Adipocyte (in vitro differentiated cells): ENCODE measurements around the gene CBX7.

Experiments used
- DNase-seq: peaks from one replicate; pipeline ENCODE4 v3.0.0-alpha.2; 2015; ENCODE audit warnings: low read depth
- H3K27me3 ChIP-seq: replicated peaks from 2 replicates; pipeline ENCODE4 v1.7.0; 2013; ENCODE audit warnings: mild to moderate bottlenecking, low read length, moderate library complexity; ENCODE audit not compliant: control insufficient read depth, insufficient read depth
- H3K36me3 ChIP-seq: 2 replicates; pipeline ENCODE4 v1.7.0; 2013; ENCODE audit warnings: low read length, mild to moderate bottlenecking, moderate library complexity; ENCODE audit not compliant: control insufficient read depth, insufficient read depth, severe bottlenecking
- H3K4me1 ChIP-seq: 2 replicates; pipeline ENCODE4 v1.7.0; 2013; ENCODE audit warnings: mild to moderate bottlenecking, low read length, moderate library complexity; ENCODE audit not compliant: control insufficient read depth, insufficient read depth
- H3K4me3 ChIP-seq: 2 replicates; pipeline ENCODE4 v1.7.0; 2013; ENCODE audit warnings: mild to moderate bottlenecking, low read length, moderate library complexity
- H3K9ac ChIP-seq: 2 replicates; pipeline ENCODE4 v1.7.0; 2013; ENCODE audit warnings: mild to moderate bottlenecking, low read length, moderate library complexity
- H3K9me3 ChIP-seq: 2 replicates; pipeline ENCODE4 v1.7.0; 2013; ENCODE audit warnings: mild to moderate bottlenecking, low read length, moderate library complexity; ENCODE audit not compliant: control insufficient read depth

Gene CBX7

GRCh38 chr22:39152511-39153219 lies at the start of gene CBX7:
Gene CBX7 (minus strand): TSS chr22:39152680. CDS start chr22:39152444, 236 bp downstream.
- Histone ChIP-seq H3K4me3 (peak within 1 kb of the TSS; percentile 91), H3K4me1 (peaks cover 8% of the 10 kb centered on the region), H3K9ac (peak within 1 kb of the TSS; percentile 87), H3K9me3 (no peaks in the 10 kb centered on the region), H3K36me3 (no peaks in the 10 kb centered on the region), H3K27me3 (peaks cover 17% of the 10 kb centered on the region)
- DNase-seq, result peak; percentile 96

- Histone ChIP-seq H3K9ac (no peak overlapping the region), H3K36me3 (no peaks in the 10 kb centered on the region), H3K9me3 (peaks cover 14% of the 10 kb centered on the region), H3K4me1 (no peaks in the 10 kb centered on the region), H3K4me3 (no peak overlapping the region), H3K27me3 (peaks cover 3% of the 10 kb centered on the region)
- no peak for DNase-seq
Measured at GRCh38 chr22:39197578-39197977, 45.1 kb upstream of the CBX7 start.

GRCh38 chr22:39194098-39194497 lies 41.6 kb upstream of the CBX7 start:
- Histone ChIP-seq H3K9me3 (peaks cover 12% of the 10 kb centered on the region), H3K36me3 (no peaks in the 10 kb centered on the region), H3K27me3 (peaks cover 4% of the 10 kb centered on the region), H3K4me3 (no peak overlapping the region), H3K4me1 (no peaks in the 10 kb centered on the region), H3K9ac (no peak overlapping the region)
- DNase-seq, result no peak

- H3K4me3 ChIP-seq, result no peak overlapping the region
- no peak overlapping the region for H3K9ac ChIP-seq
- H3K4me1 ChIP-seq, result peaks cover 9% of the 10 kb centered on the region
- DNase-seq, result no peak
- no peaks in the 10 kb centered on the region for H3K36me3 ChIP-seq
- peaks cover 4% of the 10 kb centered on the region for H3K27me3 ChIP-seq
- H3K9me3 ChIP-seq, result peaks cover 2% of the 10 kb centered on the region
Measured at GRCh38 chr22:39188809-39189208, 36.3 kb upstream of the CBX7 start.

GRCh38 chr22:39185601-39186012 lies 33.1 kb upstream of the CBX7 start:
- H3K4me3 ChIP-seq, result no peak overlapping the region
- H3K36me3 ChIP-seq, result no peaks in the 10 kb centered on the region
- no peaks in the 10 kb centered on the region for H3K9me3 ChIP-seq
- H3K9ac ChIP-seq, result peak overlapping the region; percentile 59
- peaks cover 9% of the 10 kb centered on the region for H3K4me1 ChIP-seq
- no peaks in the 10 kb centered on the region for H3K27me3 ChIP-seq
- DNase-seq, result no peak

GRCh38 chr22:39184586-39185577 lies 32.4 kb upstream of the CBX7 start:
- Histone ChIP-seq H3K27me3 (no peaks in the 10 kb centered on the region), H3K9ac (peak overlapping the region; percentile 59), H3K4me1 (peaks cover 9% of the 10 kb centered on the region), H3K4me3 (no peak overlapping the region), H3K9me3 (no peaks in the 10 kb centered on the region), H3K36me3 (no peaks in the 10 kb centered on the region)
- DNase-seq, result no peak

GRCh38 chr22:39183991-39184585 lies 31.6 kb upstream of the CBX7 start:
- Histone ChIP-seq H3K9ac (no peak overlapping the region), H3K36me3 (no peaks in the 10 kb centered on the region), H3K4me3 (no peak overlapping the region), H3K27me3 (no peaks in the 10 kb centered on the region), H3K9me3 (no peaks in the 10 kb centered on the region), H3K4me1 (peaks cover 9% of the 10 kb centered on the region)
- DNase-seq, result no peak

- Histone ChIP-seq H3K27me3 (no peaks in the 10 kb centered on the region), H3K36me3 (no peaks in the 10 kb centered on the region), H3K4me3 (no peak overlapping the region), H3K9me3 (no peaks in the 10 kb centered on the region), H3K9ac (no peak overlapping the region), H3K4me1 (peaks cover 9% of the 10 kb centered on the region)
- no peak for DNase-seq
Measured at GRCh38 chr22:39182478-39183030, 30.1 kb upstream of the CBX7 start.

- Histone ChIP-seq H3K36me3 (no peaks in the 10 kb centered on the region), H3K27me3 (no peaks in the 10 kb centered on the region), H3K4me1 (peaks cover 11% of the 10 kb centered on the region), H3K9ac (no peak overlapping the region), H3K4me3 (no peak overlapping the region), H3K9me3 (no peaks in the 10 kb centered on the region)
- no peak for DNase-seq
Measured at GRCh38 chr22:39181778-39182177, 29.3 kb upstream of the CBX7 start.

- H3K9ac ChIP-seq, result no peak overlapping the region
- H3K36me3 ChIP-seq, result no peaks in the 10 kb centered on the region
- no peaks in the 10 kb centered on the region for H3K9me3 ChIP-seq
- no peak for DNase-seq
- H3K4me3 ChIP-seq, result no peak overlapping the region
- H3K27me3 ChIP-seq, result no peaks in the 10 kb centered on the region
- H3K4me1 ChIP-seq, result peaks cover 15% of the 10 kb centered on the region
Measured at GRCh38 chr22:39181356-39181755, 28.9 kb upstream of the CBX7 start.
